HepG2 (cell line): ENCODE data around the gene PCBD2. TPM values are rescaled to one million over a fixed set of nuclear protein-coding genes. Genes with fewer than 3 reads are reported as not detected.

Source experiments
- ATF1 ChIP-seq: IDR thresholded peaks from 2 replicates; pipeline ENCODE4 v1.6.1; 2016; ENCODE audit warnings: mild to moderate bottlenecking, control low read depth
- ATRX ChIP-seq: sonication (generic); formaldehyde crosslinking; IDR thresholded peaks from 2 replicates; pipeline ENCODE4 v1.4.0; 2020; ENCODE audit warnings: missing genetic modification reagents, borderline replicate concordance
- CBX5 ChIP-seq: sonication (generic); formaldehyde crosslinking; IDR thresholded peaks from 2 replicates; pipeline ENCODE4 v1.4.0; 2020; ENCODE audit warnings: missing genetic modification reagents, borderline replicate concordance
- FIP1L1 ChIP-seq: fragments of 200-400 bp; formaldehyde crosslinking; IDR thresholded peaks from 2 replicates; pipeline ENCODE4 v1.6.1; 2018; ENCODE audit warnings: low read depth, mild to moderate bottlenecking, low read length, moderate library complexity, borderline replicate concordance; ENCODE audit not compliant: insufficient read depth
- GPN1 ChIP-seq: sonication (generic); formaldehyde crosslinking; IDR thresholded peaks from 2 replicates; pipeline ENCODE4 v1.5.1; 2020; ENCODE audit warnings: missing genetic modification reagents, borderline replicate concordance
- HNRNPL ChIP-seq: fragments of 200-400 bp; formaldehyde crosslinking; IDR thresholded peaks from 2 replicates; pipeline ENCODE4 v1.6.1; 2017; ENCODE audit warnings: mild to moderate bottlenecking, low read depth, low read length
- HOXA9 ChIP-seq: sonication (generic); formaldehyde crosslinking; IDR thresholded peaks from 2 replicates; pipeline ENCODE4 v1.8.1; 2022; ENCODE audit warnings: missing genetic modification reagents, mild to moderate bottlenecking, moderate library complexity, borderline replicate concordance
- MZF1 ChIP-seq: sonication (generic); formaldehyde crosslinking; IDR thresholded peaks from 2 replicates; pipeline ENCODE4 v1.8.1; 2023; ENCODE audit warnings: mild to moderate bottlenecking, missing genetic modification reagents, borderline replicate concordance
- RFXANK ChIP-seq: IDR thresholded peaks from 2 replicates; pipeline ENCODE4 v1.6.1; 2016
- SRSF9 ChIP-seq: fragments of 200-400 bp; formaldehyde crosslinking; IDR thresholded peaks from 2 replicates; pipeline ENCODE4 v1.6.1; 2018; ENCODE audit warnings: borderline replicate concordance, mild to moderate bottlenecking, low read depth, low read length; ENCODE audit not compliant: insufficient read depth, poor library complexity, severe bottlenecking
- TBL1XR1 ChIP-seq: fragments of 150-350 bp; IDR thresholded peaks from 2 replicates; pipeline ENCODE4 v1.6.1; 2014; ENCODE audit warnings: borderline replicate concordance, low read length; ENCODE audit not compliant: partially characterized antibody
- THAP8 ChIP-seq: sonication (generic); formaldehyde crosslinking; IDR thresholded peaks from 2 replicates; pipeline ENCODE4 v1.5.1; 2020; ENCODE audit warnings: missing genetic modification reagents, mild to moderate bottlenecking, borderline replicate concordance
- TP53 ChIP-seq: sonication (generic); formaldehyde crosslinking; conservative IDR thresholded peaks from 2 replicates; pipeline ENCODE4 v1.4.0; 2020; ENCODE audit warnings: missing genetic modification reagents
- ZBTB2 ChIP-seq: sonication (generic); formaldehyde crosslinking; IDR thresholded peaks from 2 replicates; pipeline ENCODE4 v1.8.0; 2022; ENCODE audit warnings: low read depth, missing genetic modification reagents
- ZKSCAN8 ChIP-seq: IDR thresholded peaks from 2 replicates; pipeline ENCODE4 v1.6.1; 2016; ENCODE audit warnings: borderline replicate concordance, missing genetic modification reagents, missing compliant biosample characterization
- ZNF563 ChIP-seq: sonication (generic); formaldehyde crosslinking; IDR thresholded peaks from 2 replicates; pipeline ENCODE4 v1.8.0; 2022; ENCODE audit warnings: mild to moderate bottlenecking, moderate library complexity, missing genetic modification reagents
- ZNF607 ChIP-seq: sonication (generic); formaldehyde crosslinking; IDR thresholded peaks from 2 replicates; pipeline ENCODE4 v1.5.1; 2020; ENCODE audit warnings: missing genetic modification reagents, mild to moderate bottlenecking, borderline replicate concordance
- ZNF773 ChIP-seq: sonication (generic); formaldehyde crosslinking; IDR thresholded peaks from 2 replicates; pipeline ENCODE4 v1.4.0; 2020; ENCODE audit warnings: missing genetic modification reagents, borderline replicate concordance
- ZNF83 ChIP-seq: sonication (generic); formaldehyde crosslinking; IDR thresholded peaks from 2 replicates; pipeline ENCODE4 v1.4.0; 2020; ENCODE audit warnings: missing genetic modification reagents, mild to moderate bottlenecking, borderline replicate concordance
- polyA plus RNA-seq, 8 experiments: library from polyadenylated mRNA; depleted of rRNA in 3 of 8; stranded (reverse) in 7 of 8; unstranded in 1 of 8; fragments of >200 nt; fragmentation: Illumina TruSeq in 4 of 8; extraction: Trizol in 4 of 8; gene quantifications; 2 replicates each; pipeline versions ENCODE4 v1.2.1 to v1.2.3, GENCODE V29; 2011 to 2016; ENCODE audit warnings: low read depth in 4 of 8, missing spikeins in 1 of 8, mixed read lengths in 1 of 8; ENCODE audit not compliant: insufficient read depth in 1 of 8
- total RNA-seq, 5 experiments: library from RNA; depleted of rRNA; stranded (reverse); fragments of >200 nt; fragmentation: Illumina TruSeq; extraction: Trizol; gene quantifications; 2 replicates each; pipeline ENCODE4 v1.2.3, GENCODE V29; 2016; ENCODE audit warnings: low read depth in 1 of 5
- TF ChIP-seq, protein P1 (sequence below): sonication (generic); formaldehyde crosslinking; conservative IDR thresholded peaks from 2 replicates; pipeline ENCODE4 v1.5.0; 2020; ENCODE audit warnings: missing genetic modification reagents
- TF ChIP-seq, protein P2 (sequence below): sonication (generic); formaldehyde crosslinking; IDR thresholded peaks from 2 replicates; pipeline ENCODE4 v1.4.0; 2020; ENCODE audit warnings: missing genetic modification reagents

The PCBD2 gene
- total and polyA plus RNA-seq, 2 of the 13 experiments (the other 11 are each of a cell fraction or from before 2014, with no cell fraction given): 5.5 to 12.0 TPM

DNA sequence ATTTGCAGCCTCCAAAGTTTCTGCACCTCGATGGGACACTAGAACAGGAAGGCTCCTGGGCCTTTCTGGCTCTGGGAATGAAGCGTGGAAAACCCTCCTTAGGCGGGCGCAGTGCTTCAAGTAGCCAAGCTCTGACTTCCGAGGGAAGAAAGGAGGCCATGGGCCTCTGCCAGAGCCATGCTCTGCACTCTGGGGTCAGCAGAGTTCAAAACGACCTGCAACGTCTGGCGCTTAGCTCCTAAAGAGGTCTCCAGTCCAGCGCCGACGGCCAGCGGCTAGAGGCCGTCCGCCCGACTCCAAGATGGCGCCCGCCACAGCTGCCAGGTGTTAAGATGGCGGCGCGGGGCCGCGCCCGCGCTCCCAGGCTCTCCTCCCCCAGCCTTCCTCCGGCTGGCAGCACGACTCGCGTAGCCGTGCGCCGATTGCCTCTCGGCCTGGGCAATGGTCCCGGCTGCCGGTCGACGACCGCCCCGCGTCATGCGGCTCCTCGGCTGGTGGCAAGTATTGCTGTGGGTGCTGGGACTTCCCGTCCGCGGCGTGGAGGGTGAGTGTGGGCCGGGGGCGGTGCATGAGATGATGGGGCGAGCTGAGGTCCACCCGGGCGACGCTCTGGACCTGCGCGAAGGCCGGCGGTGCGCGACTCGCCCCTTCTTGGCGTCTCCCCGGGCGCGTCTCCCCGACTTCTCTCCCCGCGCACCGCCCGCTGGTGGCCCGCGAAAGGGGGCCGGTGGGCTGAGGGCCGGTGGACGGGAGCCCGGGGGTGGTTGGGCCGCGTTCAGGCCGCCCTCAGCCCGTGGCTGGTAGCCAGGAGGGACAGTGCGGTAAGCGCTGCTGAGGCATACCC is 30.7 kb upstream of the PCBD2 start, which contains the start of gene TXNDC15 (continued):
- TF ChIP-seq THAP8 (CRISPR knock-in tag) (no peak), ZNF607 (peak; percentile 65; the same call in 1 of the 2 replicates), ATRX (CRISPR knock-in tag) (no peak), RFXANK (CRISPR knock-in tag) (peak; percentile 66; the same call in 1 of the 2 replicates), ZKSCAN8 (CRISPR knock-in tag) (peak; percentile 57; the same call in 1 of the 2 replicates), TP53 (CRISPR knock-in tag) (peak; percentile 83; the same call in 1 of the 2 replicates), ATF1 (no peak), CBX5 (CRISPR knock-in tag) (peak; percentile 64; the same call in 1 of the 2 replicates), ZNF83 (CRISPR knock-in tag) (peak; percentile 86; the same call in 1 of the 2 replicates), TBL1XR1 (no peak), HNRNPL (0 out of 2 replicates have a peak, but pooled peaks have one; percentile 63), ZNF563 (CRISPR knock-in tag) (peak; percentile 97), HOXA9 (0 out of 2 replicates have a peak, but pooled peaks have one; percentile 12), ZBTB2 (no peak), FIP1L1 (no peak; the same call in 1 of the 2 replicates), ZNF773 (no peak; the same call in 1 of the 2 replicates), GPN1 (CRISPR knock-in tag) (no peak), SRSF9 (no peak), MZF1 (CRISPR knock-in tag) (no peak; the same call in 1 of the 2 replicates)
- TF ChIP-seq, protein P1, sequence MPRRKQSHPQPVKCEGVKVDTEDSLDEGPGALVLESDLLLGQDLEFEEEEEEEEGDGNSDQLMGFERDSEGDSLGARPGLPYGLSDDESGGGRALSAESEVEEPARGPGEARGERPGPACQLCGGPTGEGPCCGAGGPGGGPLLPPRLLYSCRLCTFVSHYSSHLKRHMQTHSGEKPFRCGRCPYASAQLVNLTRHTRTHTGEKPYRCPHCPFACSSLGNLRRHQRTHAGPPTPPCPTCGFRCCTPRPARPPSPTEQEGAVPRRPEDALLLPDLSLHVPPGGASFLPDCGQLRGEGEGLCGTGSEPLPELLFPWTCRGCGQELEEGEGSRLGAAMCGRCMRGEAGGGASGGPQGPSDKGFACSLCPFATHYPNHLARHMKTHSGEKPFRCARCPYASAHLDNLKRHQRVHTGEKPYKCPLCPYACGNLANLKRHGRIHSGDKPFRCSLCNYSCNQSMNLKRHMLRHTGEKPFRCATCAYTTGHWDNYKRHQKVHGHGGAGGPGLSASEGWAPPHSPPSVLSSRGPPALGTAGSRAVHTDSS (CRISPR knock-in tag): 0 out of 2 replicates have a peak, but pooled peaks have one; percentile 55
- TF ChIP-seq, protein P2, sequence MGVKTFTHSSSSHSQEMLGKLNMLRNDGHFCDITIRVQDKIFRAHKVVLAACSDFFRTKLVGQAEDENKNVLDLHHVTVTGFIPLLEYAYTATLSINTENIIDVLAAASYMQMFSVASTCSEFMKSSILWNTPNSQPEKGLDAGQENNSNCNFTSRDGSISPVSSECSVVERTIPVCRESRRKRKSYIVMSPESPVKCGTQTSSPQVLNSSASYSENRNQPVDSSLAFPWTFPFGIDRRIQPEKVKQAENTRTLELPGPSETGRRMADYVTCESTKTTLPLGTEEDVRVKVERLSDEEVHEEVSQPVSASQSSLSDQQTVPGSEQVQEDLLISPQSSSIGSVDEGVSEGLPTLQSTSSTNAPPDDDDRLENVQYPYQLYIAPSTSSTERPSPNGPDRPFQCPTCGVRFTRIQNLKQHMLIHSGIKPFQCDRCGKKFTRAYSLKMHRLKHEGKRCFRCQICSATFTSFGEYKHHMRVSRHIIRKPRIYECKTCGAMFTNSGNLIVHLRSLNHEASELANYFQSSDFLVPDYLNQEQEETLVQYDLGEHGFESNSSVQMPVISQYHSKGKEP (CRISPR knock-in tag): no peak
